IMR-90 (cell line): ENCODE data around the gene GALNT16. TPM values are rescaled to one million over a fixed set of nuclear protein-coding genes. Genes with fewer than 3 reads are reported as not detected.

Experiments used
- ATAC-seq: fragments of 200-7000 bp; cut with Tn5 transposase; 2 replicates; pipeline ENCODE4 v1.9.1; 2020; ENCODE audit warnings: low read depth, mild to moderate bottlenecking, moderate library complexity
- BruUV-seq: library from RNA; stranded (reverse); fragments of 400-500 nt; replicated peaks from 2 replicates; lab custom pipeline; 2021; lab: Mats Ljungman, UMichigan
- CTCF ChIA-PET: fragments of 300-600 bp; formaldehyde crosslinking; extraction: SDS; loops from one replicate; lab custom pipeline; 2021; ENCODE audit warnings: antibody characterized with exemption; lab: Yijun Ruan, JAX
- POLR2A ChIA-PET: fragments of 300-600 bp; sonication (Branson Sonifier 250); formaldehyde crosslinking; loops from one replicate; lab custom pipeline; 2022; ENCODE audit warnings: antibody characterized with exemption; ENCODE audit not compliant: unreplicated experiment; lab: Charles Lee
- DNase-seq: peaks from one replicate; pipeline ENCODE4 v3.0.0; 2013
- H2AFZ ChIP-seq: replicated peaks from 2 replicates; pipeline ENCODE3; 2013; ENCODE audit warnings: low read length, mild to moderate bottlenecking; ENCODE audit not compliant: poor library complexity
- H2AK5ac ChIP-seq: 2 replicates; pipeline ENCODE4 v1.6.1; 2013; ENCODE audit warnings: low read depth, low read length, inconsistent platforms
- H2AK9ac ChIP-seq: replicated peaks from 2 replicates; pipeline ENCODE3; 2013; ENCODE audit warnings: mild to moderate bottlenecking, low read depth, low read length, moderate library complexity; ENCODE audit not compliant: poor library complexity
- H2BK120ac ChIP-seq: 2 replicates; pipeline ENCODE4 v1.6.1; 2013; ENCODE audit warnings: low read depth, low read length, inconsistent platforms
- H2BK15ac ChIP-seq: 3 replicates; pipeline ENCODE4 v1.6.1; 2013; ENCODE audit warnings: low read depth, low read length, inconsistent platforms
- H2BK20ac ChIP-seq: 2 replicates; pipeline ENCODE4 v1.6.1; 2013; ENCODE audit warnings: low read depth, mild to moderate bottlenecking, inconsistent platforms, low read length, moderate library complexity
- H2BK5ac ChIP-seq: 2 replicates; pipeline ENCODE4 v1.6.1; 2013; ENCODE audit warnings: mild to moderate bottlenecking, low read depth, low read length, inconsistent platforms; ENCODE audit not compliant: poor library complexity, severe bottlenecking
- H3K14ac ChIP-seq: replicated peaks from 2 replicates; pipeline ENCODE4 v1.6.1; 2013; ENCODE audit warnings: low read depth, low read length, inconsistent platforms
- H3K18ac ChIP-seq: 2 replicates; pipeline ENCODE4 v1.6.1; 2013; ENCODE audit warnings: low read depth, low read length, control low read depth
- H3K23ac ChIP-seq: 2 replicates; pipeline ENCODE4 v1.6.1; 2013; ENCODE audit warnings: low read depth, low read length, inconsistent platforms
- H3K27ac ChIP-seq: 2 replicates; pipeline ENCODE4 v1.5.1; 2013; ENCODE audit warnings: mild to moderate bottlenecking, control low read depth, low read length; ENCODE audit not compliant: insufficient read depth
- H3K27me3 ChIP-seq: 2 replicates; pipeline ENCODE4 v1.6.1; 2013; ENCODE audit warnings: low read length; ENCODE audit not compliant: control insufficient read depth, insufficient read depth
- H3K36me3 ChIP-seq: 2 replicates; pipeline ENCODE4 v1.6.1; 2013; ENCODE audit warnings: low read length, mixed read lengths; ENCODE audit not compliant: control insufficient read depth, insufficient read depth
- H3K4ac ChIP-seq: 2 replicates; pipeline ENCODE4 v1.6.1; 2013; ENCODE audit warnings: low read depth, low read length, inconsistent platforms
- H3K4me1 ChIP-seq: 2 replicates; pipeline ENCODE4 v1.6.1; 2013; ENCODE audit warnings: low read length, mixed read lengths; ENCODE audit not compliant: control insufficient read depth, insufficient read depth
- H3K4me2 ChIP-seq: 2 replicates; pipeline ENCODE4 v1.6.1; 2013; ENCODE audit warnings: low read depth, mild to moderate bottlenecking, control low read depth, low read length, moderate library complexity
- H3K4me3 ChIP-seq: 2 replicates; pipeline ENCODE4 v1.5.1; 2013; ENCODE audit warnings: low read depth, mild to moderate bottlenecking, control low read depth, low read length, moderate library complexity; ENCODE audit not compliant: insufficient read depth
- H3K56ac ChIP-seq: 2 replicates; pipeline ENCODE4 v1.6.1; 2013; ENCODE audit warnings: low read length, inconsistent platforms; ENCODE audit not compliant: insufficient read depth; ENCODE audit errors: extremely low read depth
- H3K79me1 ChIP-seq, 2 experiments: 2 replicates each; pipeline ENCODE4 v1.6.1; 2013; ENCODE audit warnings: low read length in 2 of 2, inconsistent platforms in 1 of 2, low read depth in 1 of 2
- H3K9ac ChIP-seq: 2 replicates; pipeline ENCODE4 v1.6.1; 2013; ENCODE audit warnings: low read depth, low read length, control low read depth
- H3K9me1 ChIP-seq: 2 replicates; pipeline ENCODE4 v1.6.1; 2013; ENCODE audit warnings: low read length, inconsistent platforms; ENCODE audit not compliant: insufficient read depth
- H3K9me3 ChIP-seq: 2 replicates; pipeline ENCODE4 v1.6.1; 2013; ENCODE audit warnings: low read length; ENCODE audit not compliant: control insufficient read depth, insufficient read depth
- H4K20me1 ChIP-seq: 2 replicates; pipeline ENCODE4 v1.6.1; 2013; ENCODE audit warnings: low read length, inconsistent platforms; ENCODE audit not compliant: insufficient read depth
- H4K5ac ChIP-seq: 2 replicates; pipeline ENCODE4 v1.6.1; 2013; ENCODE audit warnings: mild to moderate bottlenecking, low read depth, low read length, control low read depth
- H4K8ac ChIP-seq, 2 experiments: 2 replicates each; pipeline ENCODE4 v1.6.1; 2013; ENCODE audit warnings: low read depth in 2 of 2, low read length in 2 of 2, control low read depth in 1 of 2, inconsistent platforms in 1 of 2
- H4K91ac ChIP-seq: 2 replicates; pipeline ENCODE4 v1.6.1; 2013; ENCODE audit warnings: low read depth, low read length, inconsistent platforms; ENCODE audit not compliant: insufficient read depth
- CEBPB ChIP-seq: IDR thresholded peaks from 2 replicates; pipeline ENCODE4 v1.6.1; 2012; ENCODE audit warnings: low read depth, low read length, improper control_type of control experiment
- FOS ChIP-seq: fragments of 150-350 bp; IDR thresholded peaks from 2 replicates; pipeline ENCODE4 v1.6.1; 2016; ENCODE audit warnings: low read depth, low read length
- MAZ ChIP-seq: IDR thresholded peaks from 2 replicates; pipeline ENCODE4 v1.6.1; 2012; ENCODE audit warnings: low read depth, mild to moderate bottlenecking, low read length, improper control_type of control experiment, moderate library complexity, borderline replicate concordance
- MXI1 ChIP-seq: IDR thresholded peaks from 2 replicates; pipeline ENCODE4 v1.6.1; 2012; ENCODE audit warnings: low read depth, mild to moderate bottlenecking, low read length, moderate library complexity, borderline replicate concordance
- POLR2A ChIP-seq: IDR thresholded peaks from 2 replicates; pipeline ENCODE4 v1.6.1; 2012; ENCODE audit warnings: mild to moderate bottlenecking, low read depth, low read length
- RAD21 ChIP-seq: IDR thresholded peaks from 2 replicates; pipeline ENCODE4 v1.6.1; 2012; ENCODE audit warnings: low read length, improper control_type of control experiment
- RCOR1 ChIP-seq: IDR thresholded peaks from 2 replicates; pipeline ENCODE4 v1.6.1; 2012; ENCODE audit warnings: mild to moderate bottlenecking, low read length, improper control_type of control experiment; ENCODE audit not compliant: insufficient replicate concordance
- WGBS, 2 experiments: methylation state at CpG; one replicate each; pipeline versions ENCODE4 v1.1.5 to v1.1.7; 2013; ENCODE audit warnings: missing lambda C conversion rate in 2 of 2; ENCODE audit not compliant: insufficient read length in 1 of 2; ENCODE audit errors: extremely low coverage in 2 of 2; 5-methylcytosine and 5-hydroxymethylcytosine counted together
- dilution Hi-C: fragments of 300-500 bp; cut with HindIII; formaldehyde crosslinking; loops from one replicate; pipeline ENCODE4 v1.14.3; 2018; ENCODE audit warnings: low sequenced_read_pairs; ENCODE audit not compliant: unreplicated experiment
- in situ Hi-C: fragments of 300-500 bp; cut with MboI; formaldehyde crosslinking; loops from 3 replicates; pipeline ENCODE4 v1.14.3; 2019; ENCODE audit warnings: low sequenced_read_pairs, inconsistent platforms, mixed read lengths
- intact Hi-C: fragments of 100-400 bp; cut with micrococcal nuclease; formaldehyde crosslinking; loops from 2 replicates; pipeline ENCODE4 v1.10.0; 2022
- polyA plus RNA-seq, 3 experiments: library from polyadenylated mRNA; depleted of rRNA; stranded (reverse); fragments of >200 nt; gene quantifications; 2 replicates each; pipeline ENCODE4 v1.2.3, GENCODE V29; 2012; ENCODE audit warnings: low replicate concordance in 1 of 3
- total RNA-seq: library from RNA; depleted of rRNA; stranded (reverse); fragments of >200 nt; gene quantifications from 2 replicates; pipeline ENCODE4 v1.2.3, GENCODE V29; 2012
- TF ChIP-seq, protein P1 (sequence below): fragments of 150-350 bp; IDR thresholded peaks from 2 replicates; pipeline ENCODE4 v1.6.1; 2017; ENCODE audit warnings: mild to moderate bottlenecking, antibody characterized with exemption, low read length, low read depth
- TF ChIP-seq, protein P2 (sequence below): conservative IDR thresholded peaks from 2 replicates; pipeline ENCODE4 v1.5.1; 2012; ENCODE audit warnings: mild to moderate bottlenecking, low read depth, low read length, improper control_type of control experiment
- TF ChIP-seq, protein P3 (sequence below): fragments of 150-350 bp; IDR thresholded peaks from 2 replicates; pipeline ENCODE4 v1.6.1; 2016; ENCODE audit warnings: low read depth, mild to moderate bottlenecking, low read length, moderate library complexity, borderline replicate concordance

GALNT16 gene
- total and polyA plus RNA-seq, 2 of the 4 experiments (the other 2 are of a cell fraction), result 0.36 to 1.5 TPM

DNA sequence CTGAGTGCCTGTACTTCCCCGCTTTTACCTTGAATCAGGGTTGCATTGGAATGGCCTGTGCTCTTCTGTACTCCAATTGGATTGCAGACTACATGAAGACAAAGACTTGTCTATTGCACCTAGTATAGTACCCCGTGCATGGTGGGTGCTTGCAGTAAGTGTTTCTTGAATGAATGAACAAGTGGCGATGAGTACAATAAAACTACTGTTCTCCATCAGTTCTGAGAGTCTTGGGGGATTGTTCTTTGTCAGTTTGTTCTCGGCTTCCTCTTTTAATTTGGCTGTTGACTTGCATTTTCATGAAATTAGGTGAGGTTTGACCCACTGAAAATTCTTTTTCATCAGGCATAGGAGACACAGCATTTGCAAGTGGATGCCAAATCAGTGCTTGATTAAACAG is 104.0 kb downstream of the GALNT16 start:
- CTCF ChIA-PET, result interaction anchor here (1.1 kb wide), 1 partner anchor 47 kb away, joined by 4 read pairs; no protein-coding TSS in a partner anchor
- no peak overlapping the region for H2BK15ac ChIP-seq
- no peaks in the 10 kb centered on the region for H3K36me3 ChIP-seq
- H3K56ac ChIP-seq, result no peak overlapping the region
- no peak overlapping the region for H3K4me2 ChIP-seq
- no peak for DNase-seq
- POLR2A ChIA-PET, result no interaction called here
- no peak overlapping the region for H3K9ac ChIP-seq
- dilution Hi-C loops, result no loop called here
- no peaks in the 10 kb centered on the region for H3K79me1 ChIP-seq
- H3K23ac ChIP-seq, result no peak overlapping the region
- no peak overlapping the region for H2BK120ac ChIP-seq
- H3K4ac ChIP-seq, result no peak overlapping the region
- no peak overlapping the region for H3K4me3 ChIP-seq
- no peak for ATAC-seq
- no peak overlapping the region for H3K18ac ChIP-seq
- H2AFZ ChIP-seq, result no peak overlapping the region
- in situ Hi-C loops, result no loop called here
- no peak overlapping the region for H3K14ac ChIP-seq
- TF ChIP-seq POLR2A (no peak), CEBPB (no peak), MAZ (no peak), FOS (no peak), MXI1 (no peak), RCOR1 (no peak), RAD21 (no peak)
- TF ChIP-seq, protein P1, sequence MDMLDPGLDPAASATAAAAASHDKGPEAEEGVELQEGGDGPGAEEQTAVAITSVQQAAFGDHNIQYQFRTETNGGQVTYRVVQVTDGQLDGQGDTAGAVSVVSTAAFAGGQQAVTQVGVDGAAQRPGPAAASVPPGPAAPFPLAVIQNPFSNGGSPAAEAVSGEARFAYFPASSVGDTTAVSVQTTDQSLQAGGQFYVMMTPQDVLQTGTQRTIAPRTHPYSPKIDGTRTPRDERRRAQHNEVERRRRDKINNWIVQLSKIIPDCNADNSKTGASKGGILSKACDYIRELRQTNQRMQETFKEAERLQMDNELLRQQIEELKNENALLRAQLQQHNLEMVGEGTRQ, result no peak
- TF ChIP-seq, protein P2, sequence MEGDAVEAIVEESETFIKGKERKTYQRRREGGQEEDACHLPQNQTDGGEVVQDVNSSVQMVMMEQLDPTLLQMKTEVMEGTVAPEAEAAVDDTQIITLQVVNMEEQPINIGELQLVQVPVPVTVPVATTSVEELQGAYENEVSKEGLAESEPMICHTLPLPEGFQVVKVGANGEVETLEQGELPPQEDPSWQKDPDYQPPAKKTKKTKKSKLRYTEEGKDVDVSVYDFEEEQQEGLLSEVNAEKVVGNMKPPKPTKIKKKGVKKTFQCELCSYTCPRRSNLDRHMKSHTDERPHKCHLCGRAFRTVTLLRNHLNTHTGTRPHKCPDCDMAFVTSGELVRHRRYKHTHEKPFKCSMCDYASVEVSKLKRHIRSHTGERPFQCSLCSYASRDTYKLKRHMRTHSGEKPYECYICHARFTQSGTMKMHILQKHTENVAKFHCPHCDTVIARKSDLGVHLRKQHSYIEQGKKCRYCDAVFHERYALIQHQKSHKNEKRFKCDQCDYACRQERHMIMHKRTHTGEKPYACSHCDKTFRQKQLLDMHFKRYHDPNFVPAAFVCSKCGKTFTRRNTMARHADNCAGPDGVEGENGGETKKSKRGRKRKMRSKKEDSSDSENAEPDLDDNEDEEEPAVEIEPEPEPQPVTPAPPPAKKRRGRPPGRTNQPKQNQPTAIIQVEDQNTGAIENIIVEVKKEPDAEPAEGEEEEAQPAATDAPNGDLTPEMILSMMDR, result no peak
- TF ChIP-seq, protein P3, sequence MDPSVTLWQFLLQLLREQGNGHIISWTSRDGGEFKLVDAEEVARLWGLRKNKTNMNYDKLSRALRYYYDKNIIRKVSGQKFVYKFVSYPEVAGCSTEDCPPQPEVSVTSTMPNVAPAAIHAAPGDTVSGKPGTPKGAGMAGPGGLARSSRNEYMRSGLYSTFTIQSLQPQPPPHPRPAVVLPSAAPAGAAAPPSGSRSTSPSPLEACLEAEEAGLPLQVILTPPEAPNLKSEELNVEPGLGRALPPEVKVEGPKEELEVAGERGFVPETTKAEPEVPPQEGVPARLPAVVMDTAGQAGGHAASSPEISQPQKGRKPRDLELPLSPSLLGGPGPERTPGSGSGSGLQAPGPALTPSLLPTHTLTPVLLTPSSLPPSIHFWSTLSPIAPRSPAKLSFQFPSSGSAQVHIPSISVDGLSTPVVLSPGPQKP, result no peak
- no peak overlapping the region for H2AK5ac ChIP-seq
- H3K9me1 ChIP-seq, result no peaks in the 10 kb centered on the region
- H3K27ac ChIP-seq, result no peak overlapping the region
- no peaks in the 10 kb centered on the region for H3K9me3 ChIP-seq
- no peak overlapping the region for H2BK5ac ChIP-seq
- BruUV-seq, result no TSS peak
- H3K27me3 ChIP-seq, result peaks cover under 1% of the 10 kb centered on the region; the same call in 1 of the 2 replicates
- H3K4me1 ChIP-seq, result no peaks in the 10 kb centered on the region
- no peaks in the 10 kb centered on the region for H4K20me1 ChIP-seq
- H2BK20ac ChIP-seq, result no peak overlapping the region
- H2AK9ac ChIP-seq, result no peak overlapping the region
- no peak overlapping the region for H4K8ac ChIP-seq
- no peak overlapping the region for H4K5ac ChIP-seq
- H4K91ac ChIP-seq, result no peak overlapping the region
- 100% methylated on average over 2 of the region's 4 CpGs; no CpG with 5 or more reads in 1 of the 2 experiments for WGBS, 2 experiments
- intact Hi-C loops, result loop anchor here (1.0 kb wide), 2 partner anchors 122 to 235 kb away; no protein-coding TSS in a partner anchor
